Posterior vena cava (tissue), 2 donors: Measurements from ENCODE around the gene FMO1. TPM values are rescaled to one million over a fixed set of nuclear protein-coding genes. Genes with fewer than 3 reads are reported as not detected.
A peak's percentile ranks its signal among the peaks of the same experiment; 100 is the strongest.

Experiments used
- DNase-seq: peaks from one replicate; pipeline ENCODE4 v3.0.0-alpha.2; 2020; ENCODE audit warnings: low spot score
- intact Hi-C, 2 donors: fragments of 100-400 bp; cut with DNase I; formaldehyde crosslinking; loops; one replicate each; pipeline versions ENCODE4 v1.14.1 to v1.14.2; 2022 to 2023
- long read RNA-seq, 2 donors: library from polyadenylated mRNA; unstranded; transcript quantifications; one replicate each; pipeline ENCODE4 v2.0.0, GENCODE V29; 2020 to 2021
- total RNA-seq, 2 donors: library from RNA; stranded (reverse); fragmentation: NEBNext Ultra II Directional; extraction: Animal tissue kit (Norgen Biotek cat#: 25700); gene quantifications; one replicate each; pipeline ENCODE4 v1.2.1, GENCODE V29; 2021
- donor health status: DM: yes; HTN: yes; CAD: no.
- donor health status: DM: yes; HTN: yes; CAD: no.

The FMO1 gene, protein sequence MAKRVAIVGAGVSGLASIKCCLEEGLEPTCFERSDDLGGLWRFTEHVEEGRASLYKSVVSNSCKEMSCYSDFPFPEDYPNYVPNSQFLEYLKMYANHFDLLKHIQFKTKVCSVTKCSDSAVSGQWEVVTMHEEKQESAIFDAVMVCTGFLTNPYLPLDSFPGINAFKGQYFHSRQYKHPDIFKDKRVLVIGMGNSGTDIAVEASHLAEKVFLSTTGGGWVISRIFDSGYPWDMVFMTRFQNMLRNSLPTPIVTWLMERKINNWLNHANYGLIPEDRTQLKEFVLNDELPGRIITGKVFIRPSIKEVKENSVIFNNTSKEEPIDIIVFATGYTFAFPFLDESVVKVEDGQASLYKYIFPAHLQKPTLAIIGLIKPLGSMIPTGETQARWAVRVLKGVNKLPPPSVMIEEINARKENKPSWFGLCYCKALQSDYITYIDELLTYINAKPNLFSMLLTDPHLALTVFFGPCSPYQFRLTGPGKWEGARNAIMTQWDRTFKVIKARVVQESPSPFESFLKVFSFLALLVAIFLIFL
- 1 to 10 TPM; 1.0 to 2.2 TPM for total RNA-seq
- long read RNA-seq, donor 1, partial matches to known transcripts: 1 of 2 reads
- long read RNA-seq, donor 1, other reads (novel, unspliced or antisense): 1 of 2 reads
- long read RNA-seq, donor 2, partial matches to known transcripts: 0 of 1 reads
- long read RNA-seq, donor 2, other reads (novel, unspliced or antisense): 0 of 1 reads

- intact Hi-C loops: loop anchor here in 1 of 2 donors (10.0 kb wide), 1 partner anchor 66 kb away; the partner anchor contains the start of gene FMO4
- DNase-seq: no peak
Measured at GRCh38 chr1:171248302-171248701, at the start of gene FMO1. FMO1 (plus strand) TSS chr1:171248494; CDS start chr1:171258088, 9,594 bp downstream.

DNA sequence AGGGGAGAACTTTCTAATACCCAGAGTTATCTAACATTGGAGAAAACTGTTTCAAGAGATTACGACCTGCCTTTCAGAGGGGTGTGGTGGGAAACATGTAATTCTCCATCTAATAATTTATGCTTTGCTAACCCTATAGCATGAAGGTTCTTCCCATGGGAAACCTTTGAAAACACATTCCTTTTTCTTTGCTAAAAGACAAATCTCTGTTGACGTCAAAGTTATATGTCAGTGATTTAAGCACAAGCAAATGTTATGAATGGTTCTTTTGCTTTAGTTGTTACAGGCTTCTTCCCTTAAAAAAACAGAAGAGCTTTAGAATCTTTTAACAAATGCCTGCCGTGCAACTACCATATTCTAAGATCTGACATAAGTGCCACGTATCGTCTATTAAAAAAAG, 44.0 kb upstream of the FMO1 start:
- intact Hi-C loops: no loop called here
- no peak for DNase-seq

DNA sequence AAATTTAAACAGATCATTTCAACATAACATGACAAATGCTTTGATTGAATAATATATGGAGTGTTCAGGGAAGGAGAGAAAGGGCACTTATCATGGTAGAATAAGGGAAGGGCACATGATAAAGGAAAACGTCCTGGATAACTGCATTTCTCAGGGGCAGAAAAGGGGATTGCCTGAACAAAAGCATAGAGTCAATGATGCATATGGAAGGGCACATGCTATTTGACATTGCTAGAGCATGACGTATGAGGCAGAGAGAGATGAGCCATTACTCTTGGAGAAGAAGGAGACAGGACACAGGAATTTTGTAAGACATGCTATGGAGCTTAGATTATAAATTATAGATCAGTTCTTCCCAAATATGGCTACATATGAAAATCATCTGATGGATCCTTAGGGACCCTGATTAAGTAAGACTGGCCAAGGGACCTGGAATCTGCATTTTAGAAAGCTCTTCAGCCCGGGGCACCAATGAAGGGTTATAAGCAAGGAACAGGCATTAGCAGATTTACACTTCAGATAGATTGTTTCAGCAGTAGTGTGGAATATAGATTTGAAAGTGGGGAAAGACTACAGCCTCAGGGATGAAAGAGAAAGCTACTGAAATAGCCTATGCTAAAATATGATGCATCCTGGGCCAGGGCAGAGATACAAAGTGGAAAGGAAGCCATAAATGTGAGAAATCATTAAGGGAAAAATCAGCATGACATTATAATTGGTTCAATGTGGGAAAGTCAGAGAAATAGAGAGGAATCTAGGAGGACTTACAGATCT, 41.9 kb upstream of the FMO1 start:
- intact Hi-C loops: no loop called here
- no peak for DNase-seq

DNA sequence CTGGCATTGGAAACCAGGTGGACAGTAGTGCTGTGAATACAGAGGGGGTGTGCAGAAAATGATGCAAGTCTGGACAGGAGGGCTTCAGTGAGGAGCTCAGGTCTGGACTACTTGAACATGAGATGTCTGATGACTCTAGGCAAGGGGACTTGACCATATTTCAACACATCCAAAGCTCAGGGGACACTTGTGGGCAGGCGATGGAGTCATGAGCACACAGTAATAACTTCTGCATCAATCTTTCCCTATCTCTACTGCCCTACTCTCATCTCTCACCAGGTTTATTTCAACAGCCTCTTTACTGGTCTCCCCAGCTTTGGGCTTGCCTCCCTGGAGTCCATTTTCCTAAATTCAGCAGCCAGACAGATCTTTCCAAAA, 41.3 kb upstream of the FMO1 start:
- no peak for DNase-seq
- intact Hi-C loops: no loop called here

- no peak for DNase-seq
- intact Hi-C loops: no loop called here
Measured at GRCh38 chr1:171207377-171207776, 40.9 kb upstream of the FMO1 start.

DNA sequence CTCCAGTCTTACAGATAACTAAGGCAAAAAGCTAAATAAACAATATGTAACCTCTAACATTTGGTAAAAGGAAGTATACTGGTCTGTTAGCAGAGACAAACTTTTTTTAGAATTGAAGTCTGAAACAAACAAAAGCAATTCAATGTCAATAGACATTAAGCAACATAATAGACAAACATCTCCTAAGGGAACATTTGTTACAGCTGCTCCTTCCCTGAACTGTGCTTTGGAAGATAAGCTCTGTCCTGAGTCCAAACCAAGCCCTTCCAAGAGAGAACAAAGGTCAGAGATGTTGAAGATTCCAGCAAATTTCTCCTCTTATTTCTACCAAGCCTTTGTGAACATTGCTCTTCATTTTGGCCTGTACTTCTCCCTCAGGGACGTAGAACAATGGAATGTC, 37.9 kb upstream of the FMO1 start:
- intact Hi-C loops: no loop called here

DNA sequence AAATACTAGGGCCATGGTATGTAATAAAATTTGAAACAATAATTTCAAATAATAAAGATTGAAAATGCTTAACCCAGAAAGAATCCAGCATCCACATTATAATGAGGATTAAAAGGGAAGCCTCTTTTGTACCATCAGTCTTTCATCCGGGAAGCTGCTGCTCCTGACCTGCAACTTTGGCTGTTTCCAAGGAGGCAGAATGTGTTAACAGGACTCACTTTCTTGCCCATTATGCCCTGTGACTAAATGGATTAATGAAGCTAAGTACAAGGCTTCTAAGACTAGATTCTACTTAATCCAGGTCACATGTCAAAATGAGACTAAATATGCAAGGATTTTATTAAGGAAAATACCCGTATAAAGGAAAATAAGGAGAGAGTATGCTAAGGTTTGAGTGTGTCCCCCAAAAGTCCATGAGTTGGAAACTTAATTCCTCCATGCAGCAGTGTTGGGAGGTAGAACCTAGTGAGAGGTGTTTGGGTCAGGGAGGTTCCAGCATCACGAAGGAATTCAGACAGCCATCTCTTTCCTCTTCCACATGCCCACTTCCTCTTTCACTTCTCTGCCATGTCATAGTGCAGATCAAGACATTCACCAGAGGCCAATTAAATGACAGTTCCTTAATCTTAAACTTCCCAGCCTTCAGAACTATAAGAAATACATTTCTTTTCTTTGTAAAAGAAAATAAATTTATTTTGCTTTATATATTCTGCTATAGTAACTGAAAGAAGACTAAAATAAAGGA, 35.5 kb upstream of the FMO1 start:
- DNase-seq: no peak
- intact Hi-C loops: no loop called here

More for the DNA sequence above, 37.9 kb upstream of the FMO1 start:
- no peak for DNase-seq

DNA sequence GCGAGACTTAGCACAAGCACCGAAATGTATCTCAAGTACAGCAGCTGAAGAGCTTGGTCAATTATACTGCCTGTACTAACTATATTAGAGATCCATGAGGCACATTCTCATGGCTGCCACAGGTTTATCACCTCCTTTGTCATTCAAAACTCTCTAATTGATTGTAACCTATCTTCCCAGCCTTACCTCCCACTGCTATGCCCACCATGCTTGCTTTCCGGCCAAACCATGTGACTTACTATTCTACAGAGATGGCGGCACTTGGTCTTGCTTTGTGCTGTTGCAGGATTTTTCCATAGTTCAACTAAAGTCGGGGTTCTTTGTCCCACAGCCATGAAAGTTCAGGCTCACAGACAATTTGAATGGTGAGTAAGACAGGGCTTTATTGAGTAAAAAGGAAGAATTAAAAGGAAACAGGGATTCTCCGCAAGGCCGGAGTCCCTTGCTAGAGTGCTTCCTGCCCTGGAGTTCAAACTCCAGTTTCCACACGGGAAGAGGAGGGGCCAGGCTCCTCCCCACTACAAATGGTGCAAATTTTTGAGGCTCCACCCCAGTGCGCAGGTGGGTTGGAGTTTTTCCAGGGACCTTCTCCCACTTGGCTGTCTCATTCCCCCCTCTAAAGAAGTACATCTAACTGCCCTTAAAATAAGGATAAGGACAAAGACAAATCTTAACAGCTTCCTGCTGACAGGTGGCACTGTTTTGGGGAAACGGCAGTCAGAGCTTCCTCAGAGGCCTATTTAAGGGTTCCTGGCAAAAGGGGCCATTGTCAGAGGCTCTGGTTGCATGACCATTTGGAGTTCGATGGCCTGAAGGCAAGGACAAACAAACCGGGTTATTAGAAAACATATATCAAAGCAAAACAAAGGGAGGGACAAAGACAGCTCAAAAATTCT, 34.5 kb upstream of the FMO1 start:
- intact Hi-C loops: no loop called here
- DNase-seq: no peak

DNA sequence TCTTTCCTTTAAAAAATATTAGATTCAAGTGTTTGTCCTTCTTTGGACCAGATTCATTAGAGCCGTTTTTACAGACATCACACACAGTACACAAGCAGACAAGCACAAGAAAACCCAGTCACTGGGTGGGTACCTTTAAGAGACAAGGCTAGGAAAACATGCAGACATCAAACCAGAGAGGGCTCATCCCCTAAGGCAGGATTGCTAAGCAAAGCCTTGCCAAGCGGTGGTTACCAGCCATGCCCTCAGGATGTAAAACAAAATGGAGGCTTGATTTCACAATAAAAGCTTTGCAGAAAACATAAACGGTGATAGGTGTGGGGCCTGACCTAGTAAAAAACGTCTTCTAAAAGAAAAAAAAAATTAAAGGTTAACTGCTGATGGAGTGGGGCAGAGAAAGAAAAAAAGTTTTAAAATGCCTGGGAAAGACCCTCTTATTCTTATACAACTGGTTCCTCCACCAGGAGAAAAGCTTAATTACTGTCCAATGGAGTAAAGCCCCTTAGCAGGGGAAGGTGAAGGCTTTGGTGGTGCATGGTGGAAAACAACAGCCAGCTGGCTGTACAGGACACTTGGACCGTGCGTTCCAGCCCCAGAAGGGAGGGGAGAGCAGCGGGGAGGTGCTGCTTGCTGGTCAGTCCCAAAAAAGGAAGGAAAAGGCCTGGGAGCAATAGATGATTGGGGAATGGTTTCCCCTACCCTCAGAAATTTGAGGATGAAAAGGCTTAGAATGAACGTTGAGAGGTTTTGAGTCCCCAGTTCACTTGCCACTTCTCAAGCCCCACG, 30.4 kb upstream of the FMO1 start:
- no peak for DNase-seq
- intact Hi-C loops: no loop called here

GRCh38 chr1:171218661-171219060, 29.6 kb upstream of the FMO1 start:
- no peak for DNase-seq
- intact Hi-C loops: no loop called here

GRCh38 chr1:171219346-171220080, 28.8 kb upstream of the FMO1 start:
- DNase-seq: no peak
- intact Hi-C loops: loop anchor here (10.0 kb wide), 2 partner anchors 135 to 245 kb away; no protein-coding TSS in a partner anchor

- intact Hi-C loops: loop anchor here (10.0 kb wide), 2 partner anchors 135 to 245 kb away; no protein-coding TSS in a partner anchor
Measured at GRCh38 chr1:171220081-171220420, 28.2 kb upstream of the FMO1 start.

GRCh38 chr1:171220581-171221054, 27.7 kb upstream of the FMO1 start:
- intact Hi-C loops: loop anchor here (10.0 kb wide), 2 partner anchors 136 to 246 kb away; no protein-coding TSS in a partner anchor
- no peak for DNase-seq

More at GRCh38 chr1:171220081-171220420, 28.2 kb upstream of the FMO1 start:
- no peak for DNase-seq

- DNase-seq: peak; percentile 58
- intact Hi-C loops: loop anchor here (10.0 kb wide), 2 partner anchors 137 to 247 kb away; no protein-coding TSS in a partner anchor
Measured at GRCh38 chr1:171221665-171222591, 26.4 kb upstream of the FMO1 start.

- intact Hi-C loops: loop anchor here (10.0 kb wide), 2 partner anchors 138 to 248 kb away; no protein-coding TSS in a partner anchor
- no peak for DNase-seq
Measured at GRCh38 chr1:171222936-171223335, 25.4 kb upstream of the FMO1 start.
